B cell (primary cell): ENCODE measurements around the gene ACOX3. TPM values are rescaled to one million over a fixed set of nuclear protein-coding genes. Genes with fewer than 3 reads are reported as not detected.

Experiments
- ATAC-seq: fragments of 200-7000 bp; cut with Tn5 transposase; one replicate; pipeline ENCODE4 v1.10.0; 2021; ENCODE audit warnings: low read depth, mild to moderate bottlenecking, moderate number of reproducible peaks, moderate library complexity
- CTCF ChIA-PET: fragments of 350-600 bp; sonication (Branson Sonifier 250); formaldehyde crosslinking; loops from one replicate; lab custom pipeline; 2021; ENCODE audit warnings: antibody characterized with exemption, inconsistent platforms; lab: Charles Lee
- POLR2A ChIA-PET: fragments of 350-600 bp; sonication (Branson Sonifier 250); formaldehyde crosslinking; loops from one replicate; lab custom pipeline; 2021; ENCODE audit warnings: antibody characterized with exemption; lab: Charles Lee
- DNase-seq: peaks from one replicate; pipeline ENCODE4 v3.0.0; 2013
- H2AFZ ChIP-seq: 2 replicates; pipeline ENCODE4 v1.6.1; 2012; ENCODE audit warnings: mild to moderate bottlenecking, low read depth, low read length; ENCODE audit not compliant: insufficient read depth, poor library complexity, severe bottlenecking
- H3K27ac ChIP-seq, 2 donors: 1 replicate in 1 of 2; 2 replicates in 1 of 2; pipeline ENCODE4 v1.5.1; 2012 to 2013; ENCODE audit warnings: low read length in 2 of 2, mild to moderate bottlenecking in 2 of 2, moderate library complexity in 1 of 2
- H3K27me3 ChIP-seq, 4 experiments: fragments of 200-600 bp in 1 of 4; sonication (generic) in 1 of 4; replicated peaks in 1 of 4; 1 replicate in 2 of 4; 2 replicates in 2 of 4; pipeline versions ENCODE4 v1.6.1 to v1.7.0; 2013 to 2016; ENCODE audit warnings: low read length in 3 of 4, mild to moderate bottlenecking in 2 of 4, mixed read lengths in 1 of 4, moderate library complexity in 1 of 4; ENCODE audit not compliant: insufficient read depth in 4 of 4, control insufficient read depth in 3 of 4; ENCODE audit errors: control extremely low read depth in 1 of 4
- H3K36me3 ChIP-seq, 2 experiments: replicated peaks in 1 of 2; 1 replicate in 1 of 2; 2 replicates in 1 of 2; pipeline versions ENCODE4 v1.6.1 to v1.7.1; 2013; ENCODE audit warnings: low read length in 1 of 2; ENCODE audit not compliant: insufficient read depth in 2 of 2, control insufficient read depth in 1 of 2; ENCODE audit errors: control extremely low read depth in 1 of 2, extremely low read depth in 1 of 2
- H3K4me1 ChIP-seq, 2 donors: fragments of 200-600 bp in 1 of 2; sonication (generic) in 1 of 2; 1 replicate in 1 of 2; 2 replicates in 1 of 2; pipeline versions ENCODE4 v1.5.1 to v1.6.1; 2013 to 2017; ENCODE audit warnings: low read length in 2 of 2; ENCODE audit not compliant: control insufficient read depth in 2 of 2, insufficient read depth in 2 of 2
- H3K4me2 ChIP-seq: replicated peaks from 2 replicates; pipeline ENCODE3; 2012; ENCODE audit warnings: mild to moderate bottlenecking, low read depth, low read length; ENCODE audit not compliant: poor library complexity, severe bottlenecking
- H3K4me3 ChIP-seq, 5 experiments: fragments of 200-600 bp in 1 of 5; sonication (generic) in 1 of 5; 1 replicate in 3 of 5; 2 replicates in 2 of 5; pipeline versions ENCODE4 v1.5.1 to v1.7.0; 2011 to 2016; ENCODE audit warnings: low read length in 4 of 5, mild to moderate bottlenecking in 4 of 5, low read depth in 2 of 5, control low read depth in 1 of 5, moderate library complexity in 1 of 5; ENCODE audit not compliant: insufficient read depth in 1 of 5; ENCODE audit errors: control extremely low read depth in 1 of 5, extremely low read depth in 1 of 5
- H3K79me2 ChIP-seq: fragments of 200-600 bp; sonication (generic); one replicate; pipeline ENCODE4 v1.6.0; 2016; ENCODE audit warnings: low read length; ENCODE audit not compliant: control insufficient read depth, insufficient read depth
- H3K9ac ChIP-seq: fragments of 200-600 bp; sonication (generic); 2 replicates; pipeline ENCODE4 v1.6.1; 2017; ENCODE audit warnings: mild to moderate bottlenecking, low read length, moderate library complexity
- H3K9me3 ChIP-seq, 3 donors: one replicate each; pipeline versions ENCODE4 v1.6.1 to v1.7.1; 2013; ENCODE audit warnings: low read length in 2 of 3; ENCODE audit not compliant: control insufficient read depth in 2 of 3, insufficient read depth in 1 of 3; ENCODE audit errors: control extremely low read depth in 1 of 3
- H4K20me1 ChIP-seq: 2 replicates; pipeline ENCODE4 v1.6.0; 2012; ENCODE audit warnings: mild to moderate bottlenecking, low read length; ENCODE audit not compliant: insufficient read depth, control insufficient read depth, poor library complexity, severe bottlenecking
- H3K27ac Mint-ChIP-seq: one replicate; pipeline ENCODE4 v1.8.0; 2021; ENCODE audit warnings: mixed read lengths
- H3K27me3 Mint-ChIP-seq: one replicate; pipeline ENCODE4 v1.8.0; 2021; ENCODE audit warnings: mixed read lengths
- H3K4me1 Mint-ChIP-seq: one replicate; pipeline ENCODE4 v1.8.0; 2021; ENCODE audit warnings: mixed read lengths
- H3K4me3 Mint-ChIP-seq: one replicate; pipeline ENCODE4 v1.8.0; 2021; ENCODE audit warnings: mixed read lengths
- H3K9me3 Mint-ChIP-seq: one replicate; pipeline ENCODE4 v1.8.0; 2022; ENCODE audit warnings: mixed read lengths; ENCODE audit not compliant: insufficient read depth
- CTCF ChIP-seq: fragments of 200-600 bp; IDR thresholded peaks from one replicate; pipeline ENCODE4 v1.8.0; 2022; ENCODE audit warnings: antibody characterized with exemption, mild to moderate bottlenecking
- EZH2 ChIP-seq: IDR thresholded peaks from 2 replicates; pipeline ENCODE4 v1.6.1; 2012; ENCODE audit warnings: borderline replicate concordance, low read depth, mild to moderate bottlenecking, moderate library complexity, low read length; ENCODE audit not compliant: insufficient read depth, poor library complexity, severe bottlenecking
- WGBS: methylation state at CpG from one replicate; pipeline ENCODE4 v1.1.5; 2013; ENCODE audit warnings: missing lambda C conversion rate; ENCODE audit not compliant: insufficient coverage; 5-methylcytosine and 5-hydroxymethylcytosine counted together
- intact Hi-C: fragments of 100-400 bp; cut with micrococcal nuclease; formaldehyde crosslinking; loops from one replicate; pipeline ENCODE4 v1.10.0; 2022
- polyA plus RNA-seq: library from polyadenylated mRNA; depleted of rRNA; stranded (reverse); fragments of >200 nt; gene quantifications from 2 replicates; pipeline ENCODE4 v1.2.3, GENCODE V29; 2012
- total RNA-seq, 2 donors: library from RNA; stranded (reverse); fragments of 120-200 nt in 1 of 2; gene quantifications; 1 replicate in 1 of 2; 2 replicates in 1 of 2; pipeline versions ENCODE4 v1.2.3 to v1.2.4, GENCODE V29; 2013 to 2022

The ACOX3 gene
- total and polyA plus RNA-seq, 2 donors (not counting 1 experiment from before 2014, with no cell fraction given) = 4.6 to 23.1 TPM

GRCh38 chr4:8328866-8329559 is 111.5 kb downstream of the ACOX3 start:
- Histone ChIP-seq H2AFZ (no peak overlapping the region), H3K9ac (no peak overlapping the region), H3K4me1 (no peaks in the 10 kb centered on the region), H3K4me3 (no peak overlapping the region), H3K27me3 (no peaks in the 10 kb centered on the region), H3K27ac (no peak overlapping the region), H3K4me2 (no peak overlapping the region), H3K79me2 (no peaks in the 10 kb centered on the region), H4K20me1 (no peaks in the 10 kb centered on the region), H3K36me3 (no peaks in the 10 kb centered on the region), H3K9me3 (peaks cover 0 to 18% (median 0%) of the 10 kb centered on the region in 3 donors)
- ChIA-PET POLR2A (no interaction called here), CTCF (no interaction called here)
- no peak overlapping the region for H3K4me3 Mint-ChIP-seq
- intact Hi-C loops = no loop called here
- WGBS = 75% methylated on average over 12 of the region's 13 CpGs
- TF ChIP-seq EZH2 (no peak), CTCF (no peak)
- no peaks in the 10 kb centered on the region for H3K9me3 Mint-ChIP-seq
- DNase-seq (no peak), ATAC-seq (no peak)
- H3K27ac Mint-ChIP-seq = no peak overlapping the region
- H3K27me3 Mint-ChIP-seq = peaks cover 2% of the 10 kb centered on the region
- H3K4me1 Mint-ChIP-seq = no peaks in the 10 kb centered on the region

GRCh38 chr4:8328456-8328855 is 112.1 kb downstream of the ACOX3 start:
- ChIA-PET POLR2A (no interaction called here), CTCF (no interaction called here)
- Histone ChIP-seq H3K4me2 (no peak overlapping the region), H3K4me3 (no peak overlapping the region), H3K79me2 (no peaks in the 10 kb centered on the region), H3K27ac (no peak overlapping the region), H3K9me3 (peaks cover 0 to 16% (median 0%) of the 10 kb centered on the region in 3 donors), H4K20me1 (no peaks in the 10 kb centered on the region), H3K27me3 (no peaks in the 10 kb centered on the region), H3K9ac (no peak overlapping the region), H2AFZ (no peak overlapping the region), H3K4me1 (no peaks in the 10 kb centered on the region), H3K36me3 (no peaks in the 10 kb centered on the region)
- H3K4me1 Mint-ChIP-seq = no peaks in the 10 kb centered on the region
- no peak for ATAC-seq
- TF ChIP-seq EZH2 (no peak), CTCF (no peak)
- no peak for DNase-seq
- no peaks in the 10 kb centered on the region for H3K9me3 Mint-ChIP-seq
- WGBS = 69% methylated on average over 2 of the region's 3 CpGs
- H3K27me3 Mint-ChIP-seq = peaks cover 2% of the 10 kb centered on the region
- no peak overlapping the region for H3K27ac Mint-ChIP-seq
- intact Hi-C loops = no loop called here
- no peak overlapping the region for H3K4me3 Mint-ChIP-seq
